HL-60 (cell line): ENCODE results near the gene RNF111.

Experiments used
- CTCF ChIP-seq: IDR thresholded peaks from one replicate; pipeline ENCODE4 v1.5.1; 2011; ENCODE audit warnings: low read length, control low read depth, inconsistent platforms; ENCODE audit not compliant: insufficient read depth
- REST ChIP-seq: IDR thresholded peaks from 2 replicates; pipeline ENCODE4 v1.6.1; 2012; ENCODE audit warnings: low read depth; ENCODE audit not compliant: insufficient replicate concordance
- SPI1 ChIP-seq: IDR thresholded peaks from 2 replicates; pipeline ENCODE4 v1.6.1; 2012; ENCODE audit warnings: low read depth, mild to moderate bottlenecking, borderline replicate concordance

- TF ChIP-seq CTCF (no peak), REST (no peak), SPI1 (peak; percentile 84)
Measured at GRCh38 chr15:58999694-59000093, 12.2 kb downstream of the RNF111 start.
